Stimulated activated CD4-positive, alpha-beta T cell treated with anti-CD3 and anti-CD28 coated beads, Interleukin-15, amount 100 ng/mL, for 24 hours (primary cell): Measurements from ENCODE around the gene PLD1.
"Not testable (repeated sequence)": the region's sequence is repeated elsewhere in the genome, so short reads cannot be mapped to it uniquely, and the experiment has no call there.

Source experiments
- DNase-seq: peaks from one replicate; pipeline ENCODE4 v3.0.0-alpha.2; 2020

PLD1 gene, protein sequence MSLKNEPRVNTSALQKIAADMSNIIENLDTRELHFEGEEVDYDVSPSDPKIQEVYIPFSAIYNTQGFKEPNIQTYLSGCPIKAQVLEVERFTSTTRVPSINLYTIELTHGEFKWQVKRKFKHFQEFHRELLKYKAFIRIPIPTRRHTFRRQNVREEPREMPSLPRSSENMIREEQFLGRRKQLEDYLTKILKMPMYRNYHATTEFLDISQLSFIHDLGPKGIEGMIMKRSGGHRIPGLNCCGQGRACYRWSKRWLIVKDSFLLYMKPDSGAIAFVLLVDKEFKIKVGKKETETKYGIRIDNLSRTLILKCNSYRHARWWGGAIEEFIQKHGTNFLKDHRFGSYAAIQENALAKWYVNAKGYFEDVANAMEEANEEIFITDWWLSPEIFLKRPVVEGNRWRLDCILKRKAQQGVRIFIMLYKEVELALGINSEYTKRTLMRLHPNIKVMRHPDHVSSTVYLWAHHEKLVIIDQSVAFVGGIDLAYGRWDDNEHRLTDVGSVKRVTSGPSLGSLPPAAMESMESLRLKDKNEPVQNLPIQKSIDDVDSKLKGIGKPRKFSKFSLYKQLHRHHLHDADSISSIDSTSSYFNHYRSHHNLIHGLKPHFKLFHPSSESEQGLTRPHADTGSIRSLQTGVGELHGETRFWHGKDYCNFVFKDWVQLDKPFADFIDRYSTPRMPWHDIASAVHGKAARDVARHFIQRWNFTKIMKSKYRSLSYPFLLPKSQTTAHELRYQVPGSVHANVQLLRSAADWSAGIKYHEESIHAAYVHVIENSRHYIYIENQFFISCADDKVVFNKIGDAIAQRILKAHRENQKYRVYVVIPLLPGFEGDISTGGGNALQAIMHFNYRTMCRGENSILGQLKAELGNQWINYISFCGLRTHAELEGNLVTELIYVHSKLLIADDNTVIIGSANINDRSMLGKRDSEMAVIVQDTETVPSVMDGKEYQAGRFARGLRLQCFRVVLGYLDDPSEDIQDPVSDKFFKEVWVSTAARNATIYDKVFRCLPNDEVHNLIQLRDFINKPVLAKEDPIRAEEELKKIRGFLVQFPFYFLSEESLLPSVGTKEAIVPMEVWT

GRCh38 chr3:171809861-171810628 lies at the start of gene PLD1:
PLD1 (minus strand) TSS chr3:171810483; CDS start chr3:171738051, 72,432 bp downstream.
- peak; percentile 68 for DNase-seq

DNA sequence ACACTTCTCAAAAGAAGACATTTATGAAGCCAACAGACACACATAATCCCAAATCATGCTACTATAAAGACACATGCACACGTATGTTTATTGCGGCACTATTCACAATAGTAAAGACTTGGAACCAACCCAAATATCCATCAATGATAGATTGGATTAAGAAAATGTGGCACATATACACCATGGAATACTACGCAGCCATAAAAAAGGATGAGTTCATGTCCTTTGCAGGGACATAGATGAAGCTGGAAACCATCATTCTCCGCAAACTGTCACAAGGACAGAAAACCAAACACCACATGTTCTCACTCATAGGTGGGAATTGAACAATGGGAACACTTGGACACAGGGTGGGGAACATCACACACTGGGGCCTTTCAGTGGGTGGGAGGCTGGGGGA lies 48.5 kb upstream of the PLD1 start:
- not testable (repeated sequence) for DNase-seq

DNA sequence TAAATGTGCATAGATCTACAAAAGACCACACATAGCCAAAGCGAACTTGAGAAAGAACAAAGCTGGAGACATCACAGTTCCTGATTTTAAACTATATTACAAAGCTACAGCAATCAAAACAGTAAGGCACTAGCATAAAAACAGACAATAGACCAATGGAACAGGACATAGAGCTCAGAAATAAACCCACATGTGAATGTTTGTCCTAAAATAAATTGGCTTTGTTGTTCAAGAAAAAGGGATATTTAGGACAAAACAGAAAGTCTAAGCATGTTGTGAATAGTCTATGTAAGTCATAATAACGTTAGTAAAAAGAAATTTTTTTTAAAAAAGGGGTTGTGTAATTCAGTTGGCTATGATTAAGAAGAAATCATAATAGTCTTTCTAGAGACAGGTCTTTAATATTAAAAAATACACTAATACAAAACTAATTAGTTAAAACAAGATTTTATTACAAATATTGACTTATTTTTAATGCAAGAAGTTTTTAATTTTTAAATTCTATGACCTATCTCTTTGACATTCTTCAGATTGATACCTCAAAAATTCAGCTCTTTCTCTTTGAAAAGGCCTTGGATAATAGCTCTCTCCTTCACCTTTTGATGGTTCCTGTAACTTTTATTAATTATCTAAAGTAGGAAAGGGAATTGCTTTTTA lies 44.5 kb upstream of the PLD1 start:
- DNase-seq = no peak

- DNase-seq = no peak
Observed at GRCh38 chr3:171851660-171852058, 41.4 kb upstream of the PLD1 start.

DNA sequence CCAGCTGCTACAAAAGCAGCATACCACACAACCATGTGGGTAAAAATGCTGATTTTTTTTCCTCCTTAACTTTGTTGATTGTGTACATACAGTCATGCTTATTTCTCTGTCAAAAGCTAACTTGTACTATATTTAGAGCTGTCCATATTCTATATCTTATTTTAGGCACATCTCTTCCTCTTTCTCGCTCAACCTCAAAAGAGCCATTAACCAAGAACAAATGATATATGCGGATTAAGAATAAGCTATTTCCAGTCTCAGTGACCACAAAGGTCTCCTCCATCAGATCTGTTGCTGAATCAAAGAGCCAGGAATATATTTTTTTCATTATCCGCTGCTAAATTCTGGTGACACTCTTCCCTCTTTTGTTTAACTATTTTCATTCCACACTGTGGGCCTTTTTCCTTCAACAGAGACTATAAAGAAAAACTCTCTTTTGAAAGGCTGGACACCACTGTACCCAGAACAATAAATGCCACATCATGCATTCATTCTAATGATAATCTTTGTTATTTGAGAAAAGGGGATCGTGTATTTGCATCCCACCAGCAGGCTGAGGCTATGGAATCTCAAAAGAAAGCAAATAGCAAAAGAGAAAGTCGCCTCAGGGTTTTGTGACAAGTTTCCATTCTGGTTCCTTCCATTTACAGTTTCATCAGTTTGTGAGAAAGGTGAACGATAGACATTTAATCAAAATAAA lies 40.8 kb upstream of the PLD1 start:
- no peak for DNase-seq

GRCh38 chr3:171850320-171850959 lies 40.2 kb upstream of the PLD1 start:
- no peak for DNase-seq

GRCh38 chr3:171849617-171850319 lies 39.5 kb upstream of the PLD1 start:
- DNase-seq = no peak

DNA sequence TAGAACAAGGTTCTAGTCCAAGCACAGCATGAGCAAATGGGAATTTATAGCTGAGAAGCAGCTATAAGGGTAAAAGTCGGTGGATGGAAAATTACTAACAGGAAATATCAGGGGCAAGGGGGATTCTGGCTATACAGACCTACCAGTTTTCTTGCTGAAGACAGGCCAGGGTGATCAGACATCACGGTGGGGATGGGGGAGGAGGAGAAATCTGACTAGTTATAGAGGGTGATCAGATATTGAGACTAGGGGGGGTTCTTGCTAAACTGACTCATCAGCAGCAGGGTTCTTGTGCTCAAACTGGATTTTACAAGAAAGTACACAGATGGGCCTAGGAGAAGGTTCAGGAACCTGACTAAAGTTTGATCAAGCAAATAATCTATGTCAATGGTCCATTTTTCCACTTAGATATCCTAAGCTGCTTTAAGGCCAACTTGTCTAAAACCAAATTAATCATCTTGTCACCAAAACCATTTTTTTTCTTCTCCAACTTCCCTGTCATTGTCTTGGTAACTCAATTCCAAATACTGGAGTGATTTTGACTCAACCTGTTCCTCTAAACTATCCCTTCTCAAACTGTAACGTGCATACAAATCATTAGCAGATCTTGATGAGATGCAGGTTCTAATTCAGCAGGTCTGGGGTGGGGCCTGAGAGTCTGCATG lies 37.4 kb upstream of the PLD1 start:
- DNase-seq = no peak

- DNase-seq = no peak
Observed at GRCh38 chr3:171847133-171847532, 36.9 kb upstream of the PLD1 start.

DNA sequence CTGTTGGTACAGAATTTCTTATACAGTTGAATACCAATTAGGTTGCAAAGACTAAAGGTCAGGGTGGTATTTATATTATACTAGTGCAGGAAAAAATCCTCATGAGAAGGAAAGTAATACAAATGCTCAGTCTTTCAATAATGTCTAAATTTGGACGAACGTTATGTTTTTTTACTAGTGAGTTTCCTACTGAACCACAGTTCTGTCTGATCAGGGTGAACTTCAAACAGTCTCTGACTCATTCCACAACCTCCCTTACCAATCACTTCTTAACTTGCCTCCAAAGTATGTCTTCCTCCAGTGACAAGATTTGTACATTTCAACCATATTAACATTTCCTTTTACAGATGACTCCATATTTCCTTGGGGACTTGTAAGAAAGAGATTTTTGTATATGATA lies 36.3 kb upstream of the PLD1 start:
- DNase-seq = no peak

- no peak for DNase-seq
Observed at GRCh38 chr3:171845481-171846284, 35.4 kb upstream of the PLD1 start.

- DNase-seq = no peak
Observed at GRCh38 chr3:171844873-171845272, 34.6 kb upstream of the PLD1 start.

DNA sequence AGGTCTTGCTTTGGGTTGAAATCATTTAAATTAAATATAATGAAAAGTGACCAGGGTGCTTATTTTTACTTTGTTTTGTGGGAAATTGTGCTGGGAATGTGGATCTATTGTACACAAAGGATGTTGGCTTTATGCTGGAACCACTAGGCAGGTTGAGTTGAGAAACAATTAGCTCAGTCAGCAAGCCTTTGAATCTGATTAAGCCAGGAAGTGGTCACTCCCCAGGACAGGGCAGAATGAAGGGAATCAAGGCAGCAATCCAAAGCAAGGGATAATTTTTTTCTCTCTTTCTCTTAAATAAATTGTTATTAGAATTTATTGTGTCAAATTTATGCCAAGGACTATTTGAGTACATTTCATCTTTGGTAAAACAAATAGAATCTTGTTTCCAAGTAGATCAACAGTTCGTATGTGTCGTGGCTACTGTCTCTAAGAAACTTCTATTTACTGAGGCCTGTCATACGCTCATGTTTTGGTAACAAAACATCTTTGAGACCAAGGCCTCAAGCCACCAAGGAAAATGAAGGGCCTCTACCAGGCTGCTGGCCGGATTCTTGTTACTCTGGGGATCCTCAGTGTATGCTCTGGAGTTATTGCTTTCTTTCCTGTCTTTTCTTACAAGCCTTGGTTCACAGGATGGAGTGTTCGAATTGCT lies 32.7 kb upstream of the PLD1 start, which contains the start of gene TMEM212:
TSS of gene TMEM212 (plus strand) at position 486 of the 655 bp plus-strand sequence. CDS start at position 521, 35 bp downstream.
- DNase-seq = no peak

GRCh38 chr3:171841620-171842000 lies 31.3 kb upstream of the PLD1 start:
- no peak for DNase-seq

- no peak for DNase-seq
Observed at GRCh38 chr3:171840811-171841619, 30.7 kb upstream of the PLD1 start.

GRCh38 chr3:171840445-171840810 lies 30.1 kb upstream of the PLD1 start:
- DNase-seq = no peak

DNA sequence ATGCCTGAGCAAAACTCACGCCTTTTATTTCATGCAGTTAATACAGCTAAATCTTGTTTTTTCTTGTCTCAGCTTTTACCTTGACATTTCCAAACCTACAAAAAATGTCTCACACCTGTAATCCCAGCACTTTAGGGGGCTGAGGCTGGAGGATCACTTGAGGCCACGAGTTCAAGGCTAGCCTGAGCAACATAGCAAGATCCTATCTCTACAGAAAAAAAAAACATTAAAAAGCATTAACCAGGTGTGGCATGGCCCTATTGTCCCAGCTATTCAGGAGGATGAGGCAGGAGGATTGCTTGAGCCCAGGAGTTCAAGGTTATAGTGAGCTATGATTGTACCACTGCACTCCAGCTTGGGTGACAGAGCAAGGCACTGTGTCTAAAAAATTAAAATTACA lies 29.0 kb upstream of the PLD1 start:
- no peak for DNase-seq
